OCI-LY7 (cell line): ENCODE results near the gene VPS72.

ENCODE experiments used
- EZH2phosphoT487 ChIP-seq: fragments of 200-600 bp; sonication (generic); IDR thresholded peaks from 2 replicates; pipeline ENCODE4 v1.6.1; 2018; ENCODE audit warnings: low read depth, borderline replicate concordance, mild to moderate bottlenecking, mixed run types, antibody characterized with exemption, low read length, moderate library complexity, mixed read lengths
- TF ChIP-seq, protein P1 (sequence below): fragments of 200-600 bp; sonication (generic); conservative IDR thresholded peaks from 2 replicates; pipeline ENCODE4 v1.5.1; 2014; ENCODE audit warnings: mild to moderate bottlenecking, antibody characterized with exemption, low read length, moderate library complexity, mixed read lengths

DNA sequence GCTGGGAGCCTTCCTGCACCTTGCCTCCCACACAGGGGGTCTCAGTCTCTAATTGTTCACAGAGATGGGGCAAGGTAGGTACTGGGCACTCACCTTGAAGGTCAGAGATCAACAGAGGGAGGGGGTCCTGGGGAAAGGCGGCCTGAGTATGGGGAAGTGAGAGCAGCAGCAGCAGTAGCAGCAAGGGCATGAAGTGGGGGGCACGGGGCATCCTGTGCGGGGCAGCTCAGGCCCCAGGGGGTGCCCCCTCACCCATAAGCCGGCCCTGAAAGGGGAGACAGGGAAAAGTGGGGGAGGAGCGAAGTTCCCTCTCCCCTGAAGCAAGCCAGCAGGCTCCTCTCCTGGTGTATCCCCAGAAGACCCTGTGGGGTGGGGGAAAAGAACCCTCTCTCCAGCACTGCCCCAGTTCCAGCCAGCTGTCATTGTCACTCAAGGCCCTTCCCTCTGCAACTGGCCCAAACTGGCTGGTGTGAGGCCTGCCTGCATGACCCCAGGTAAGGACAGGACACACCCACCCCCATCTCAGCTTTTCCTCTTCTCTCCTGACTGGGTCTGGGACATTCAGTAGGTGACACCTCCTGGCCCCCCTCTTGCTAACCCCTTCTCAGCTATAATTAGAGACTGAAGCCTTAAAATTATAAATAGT lies 47.5 kb downstream of the VPS72 start:
- TF ChIP-seq, protein P1, sequence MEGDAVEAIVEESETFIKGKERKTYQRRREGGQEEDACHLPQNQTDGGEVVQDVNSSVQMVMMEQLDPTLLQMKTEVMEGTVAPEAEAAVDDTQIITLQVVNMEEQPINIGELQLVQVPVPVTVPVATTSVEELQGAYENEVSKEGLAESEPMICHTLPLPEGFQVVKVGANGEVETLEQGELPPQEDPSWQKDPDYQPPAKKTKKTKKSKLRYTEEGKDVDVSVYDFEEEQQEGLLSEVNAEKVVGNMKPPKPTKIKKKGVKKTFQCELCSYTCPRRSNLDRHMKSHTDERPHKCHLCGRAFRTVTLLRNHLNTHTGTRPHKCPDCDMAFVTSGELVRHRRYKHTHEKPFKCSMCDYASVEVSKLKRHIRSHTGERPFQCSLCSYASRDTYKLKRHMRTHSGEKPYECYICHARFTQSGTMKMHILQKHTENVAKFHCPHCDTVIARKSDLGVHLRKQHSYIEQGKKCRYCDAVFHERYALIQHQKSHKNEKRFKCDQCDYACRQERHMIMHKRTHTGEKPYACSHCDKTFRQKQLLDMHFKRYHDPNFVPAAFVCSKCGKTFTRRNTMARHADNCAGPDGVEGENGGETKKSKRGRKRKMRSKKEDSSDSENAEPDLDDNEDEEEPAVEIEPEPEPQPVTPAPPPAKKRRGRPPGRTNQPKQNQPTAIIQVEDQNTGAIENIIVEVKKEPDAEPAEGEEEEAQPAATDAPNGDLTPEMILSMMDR, result no peak
- TF ChIP-seq EZH2phosphoT487, result no peak
